ENCODE results near the gene TRAM1L1.

Gene TRAM1L1

GRCh38 chr4:117084866-117085701 is at the start of gene TRAM1L1:
TRAM1L1 (minus strand) TSS chr4:117085576; CDS start chr4:117085393, 183 bp downstream.
- DNase-seq = peak; percentile 37

GRCh38 chr4:117134386-117134785 is 49.0 kb upstream of the TRAM1L1 start:
- DNase-seq = no peak

DNA sequence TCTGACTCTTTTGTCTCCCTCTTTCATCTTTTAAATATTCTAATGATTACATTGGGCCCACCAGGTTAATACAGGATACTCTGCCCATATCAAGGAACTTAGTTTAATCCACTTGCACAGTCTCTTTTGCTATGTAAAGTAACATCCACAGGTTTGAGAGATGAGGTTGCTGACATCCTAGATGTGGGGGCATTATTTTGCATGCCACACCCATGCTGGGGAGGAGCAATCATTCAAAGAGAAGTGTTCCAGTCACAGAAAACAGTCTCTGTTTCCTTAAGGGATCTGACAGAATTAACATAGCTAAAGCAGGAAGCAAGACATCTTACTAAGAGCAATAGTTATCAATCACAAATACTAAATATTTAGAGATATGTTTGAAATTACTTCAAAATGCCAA is 11.5 kb upstream of the TRAM1L1 start:
- no peak for DNase-seq

- no peak for DNase-seq
These were observed 11.1 kb upstream of the TRAM1L1 start for GRCh38 chr4:117096462-117096861.

DNA sequence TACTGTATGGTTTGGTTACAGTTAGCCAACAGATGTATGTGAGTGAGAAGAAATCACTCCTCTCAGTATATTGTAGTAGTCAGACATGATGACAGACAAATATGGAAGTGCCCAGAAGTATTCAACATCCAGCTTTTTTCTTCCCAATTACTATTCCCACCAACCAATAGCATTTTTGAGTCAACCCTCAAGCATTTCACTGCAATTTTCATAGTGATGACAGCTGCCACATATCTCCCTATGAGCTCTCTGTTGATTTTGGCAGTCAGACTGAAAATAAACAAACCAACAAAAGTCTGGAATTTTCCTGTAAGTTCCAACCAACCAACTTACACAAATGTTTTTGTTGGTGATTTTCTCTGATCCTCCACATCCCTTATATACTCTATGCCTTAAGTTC is 8.2 kb upstream of the TRAM1L1 start:
- DNase-seq = no peak

DNA sequence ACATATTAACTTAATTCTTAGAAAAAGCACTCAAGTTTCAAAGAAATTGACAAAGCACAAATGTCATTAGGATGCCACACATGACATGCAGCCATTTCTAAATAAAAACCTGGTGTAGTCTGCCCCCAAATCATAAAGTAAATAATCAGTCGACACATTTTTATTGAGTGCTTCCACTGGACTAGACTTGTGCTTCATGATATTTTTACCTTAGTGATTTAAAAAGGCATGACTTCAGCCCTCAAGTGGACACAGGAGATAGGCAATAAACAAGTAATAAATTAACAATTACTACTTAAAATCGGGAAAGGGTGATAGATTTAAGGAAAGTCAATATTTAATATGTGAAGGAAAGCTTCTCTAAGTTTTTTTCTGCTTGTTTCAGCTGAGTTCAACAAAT is 7.6 kb downstream of the TRAM1L1 start:
- no peak for DNase-seq

- no peak for DNase-seq
These were observed 17.3 kb downstream of the TRAM1L1 start for GRCh38 chr4:117068120-117068519.

- DNase-seq = no peak
These were observed 21.2 kb downstream of the TRAM1L1 start for GRCh38 chr4:117063961-117064696.

- no peak for DNase-seq
These were observed 42.4 kb downstream of the TRAM1L1 start for GRCh38 chr4:117042962-117043361.

Measured in activated CD4-positive, alpha-beta T cell treated with anti-CD3 and anti-CD28 coated beads for 48 hours (primary cell).